Fibroblast of the aortic adventitia (primary cell): Measurements from ENCODE around the gene ZNF793. TPM values are rescaled to one million over a fixed set of nuclear protein-coding genes. Genes with fewer than 3 reads are reported as not detected.
A peak's percentile ranks its signal among the peaks of the same experiment; 100 is the strongest.

Experiments
- DNase-seq: peaks from one replicate; pipeline ENCODE4 v3.0.0-alpha.2; 2010; ENCODE audit warnings: low read depth
- H3K4me3 ChIP-seq: 2 replicates; pipeline ENCODE4 v1.5.1; 2011; ENCODE audit warnings: low read depth, mild to moderate bottlenecking, control low read depth, low read length, moderate library complexity
- CTCF ChIP-seq: IDR thresholded peaks from 2 replicates; pipeline ENCODE4 v1.5.1; 2011; ENCODE audit warnings: mild to moderate bottlenecking, low read length, control low read depth, inconsistent platforms; ENCODE audit not compliant: insufficient read depth
- total RNA-seq: library from RNA; depleted of rRNA; stranded (reverse); fragments of >200 nt; gene quantifications from 2 replicates; pipeline ENCODE4 v1.2.3, GENCODE V29; 2012; ENCODE audit warnings: low replicate concordance

ZNF793 gene
- total RNA-seq, 1 donor: 0.27 TPM

GRCh38 chr19:37513397-37513796 lies 6.7 kb downstream of the ZNF793 start:
- TF ChIP-seq CTCF: no peak
- DNase-seq: no peak
- no peak overlapping the region for H3K4me3 ChIP-seq

GRCh38 chr19:37519890-37520289 lies 13.2 kb downstream of the ZNF793 start:
- H3K4me3 ChIP-seq: no peak overlapping the region
- no peak for TF ChIP-seq CTCF
- DNase-seq: no peak

DNA sequence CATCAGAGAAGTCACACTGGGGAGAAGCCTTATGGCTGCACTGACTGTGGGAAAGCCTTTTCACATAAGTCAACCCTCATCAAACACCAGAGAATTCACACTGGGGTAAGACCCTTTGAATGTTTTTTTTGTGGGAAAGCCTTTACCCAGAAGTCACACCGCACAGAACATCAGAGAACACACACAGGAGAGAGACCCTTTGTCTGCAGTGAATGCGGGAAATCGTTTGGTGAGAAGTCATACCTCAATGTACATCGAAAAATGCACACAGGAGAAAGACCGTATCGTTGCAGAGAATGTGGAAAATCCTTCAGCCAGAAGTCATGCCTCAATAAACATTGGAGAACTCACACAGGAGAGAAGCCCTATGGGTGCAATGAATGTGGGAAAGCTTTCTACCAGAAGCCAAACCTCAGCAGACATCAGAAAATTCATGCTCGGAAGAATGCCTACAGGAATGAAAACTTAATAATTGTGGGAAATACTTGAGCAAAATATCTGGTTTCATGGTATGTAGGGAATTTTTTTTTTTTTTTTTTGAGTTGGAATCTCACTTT lies 30.7 kb downstream of the ZNF793 start:
- DNase-seq: no peak
- TF ChIP-seq CTCF: no peak
- H3K4me3 ChIP-seq: no peak overlapping the region

DNA sequence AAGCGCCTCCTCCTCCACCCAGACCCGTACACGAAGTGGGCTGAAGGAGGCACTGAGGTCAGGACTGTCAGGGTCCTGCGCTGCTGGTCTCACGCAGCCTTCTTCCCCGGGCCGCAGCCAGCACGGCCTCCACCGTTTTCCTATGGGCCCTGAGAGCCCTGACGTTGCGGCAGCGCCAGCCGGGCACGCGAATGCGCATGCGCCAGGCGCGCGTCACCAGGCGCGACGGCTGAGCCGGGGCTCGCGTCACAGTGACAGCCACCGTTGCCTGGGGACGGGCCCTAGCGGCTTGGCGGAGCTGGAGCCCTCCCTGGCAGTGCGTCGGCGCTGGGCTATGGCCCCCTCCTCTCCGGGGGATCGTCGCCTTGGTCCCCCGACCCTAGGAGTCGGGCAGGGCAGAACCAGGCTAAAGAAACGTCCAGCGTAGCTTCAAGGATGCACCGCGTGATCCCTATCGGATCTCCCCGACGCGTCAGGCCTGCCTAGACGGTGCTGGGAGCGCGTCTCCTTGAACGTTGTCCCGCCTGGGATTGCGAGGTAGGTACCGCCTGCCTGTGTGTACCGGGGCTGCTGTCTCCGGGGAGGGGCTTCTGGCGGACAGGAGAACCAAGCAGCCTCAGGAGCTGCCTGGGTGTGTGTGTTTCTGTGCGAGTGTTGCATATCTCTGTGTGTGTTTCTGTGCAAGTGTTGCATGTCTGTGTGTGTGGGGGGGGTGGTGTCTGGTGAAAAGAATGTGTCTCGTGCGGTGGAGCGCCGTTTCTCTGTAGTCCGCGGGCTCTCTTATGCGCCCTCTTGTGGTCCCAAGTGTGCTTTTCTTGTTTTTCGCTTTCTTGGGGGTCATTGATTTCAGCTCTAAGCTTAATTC lies 44.6 kb downstream of the ZNF793 start:
- peak overlapping the region; percentile 71 for H3K4me3 ChIP-seq
- TF ChIP-seq CTCF: peak; percentile 43
- DNase-seq: peak; percentile 51

- no peak for TF ChIP-seq CTCF
- H3K4me3 ChIP-seq: no peak overlapping the region
- no peak for DNase-seq
Observed at GRCh38 chr19:37563518-37563917, 56.8 kb downstream of the ZNF793 start.

DNA sequence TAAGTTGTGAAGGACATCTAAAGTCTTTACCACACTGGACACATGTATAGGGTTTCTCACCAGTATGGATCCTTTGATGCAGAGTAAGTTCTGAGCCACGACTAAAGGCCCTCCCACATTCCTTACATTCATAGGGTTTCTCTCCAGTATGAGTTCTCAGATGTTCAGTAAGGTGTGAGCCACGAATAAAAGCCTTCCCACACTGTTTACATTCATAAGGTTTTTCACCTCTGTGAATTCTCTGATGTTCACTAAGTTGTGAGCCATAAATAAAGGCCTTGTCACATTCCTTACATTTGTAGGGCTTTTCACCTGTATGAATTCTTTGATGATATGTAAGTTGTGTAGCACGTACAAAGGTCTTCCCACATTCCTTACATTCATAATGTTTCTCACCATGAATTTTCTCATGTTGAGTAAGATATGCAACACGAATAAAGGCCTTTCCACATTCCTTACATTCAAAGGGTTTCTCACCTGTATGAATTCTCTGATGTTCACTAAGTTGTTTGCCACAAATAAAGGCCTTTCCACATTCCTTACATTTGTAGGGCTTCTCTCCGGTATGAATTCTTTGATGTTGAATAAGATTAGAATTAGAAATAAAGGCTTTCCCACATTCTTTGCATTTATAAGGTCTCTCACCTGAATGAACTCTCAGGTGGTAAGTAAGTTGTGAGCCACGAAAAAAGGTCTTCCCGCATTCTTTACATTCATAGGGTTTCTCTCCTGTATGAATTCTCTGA lies 58.1 kb downstream of the ZNF793 start:
- no peak overlapping the region for H3K4me3 ChIP-seq
- TF ChIP-seq CTCF: no peak
- DNase-seq: no peak
